SU-DHL-6 (cell line): Measurements from ENCODE around the gene NUDT19.

ENCODE experiments used
- H2AFZ ChIP-seq: fragments of 200-600 bp; sonication (generic); 2 replicates; pipeline ENCODE4 v1.6.1; 2014; ENCODE audit warnings: low read depth, mild to moderate bottlenecking, moderate library complexity, mixed read lengths, antibody characterized with exemption, low read length; ENCODE audit not compliant: severe bottlenecking
- H3F3A ChIP-seq: fragments of 200-600 bp; shearing (Covaris generic); 2 replicates; pipeline ENCODE4 v1.6.0; 2016; ENCODE audit warnings: antibody characterized with exemption, mild to moderate bottlenecking; ENCODE audit not compliant: insufficient read depth
- H3K27ac ChIP-seq: fragments of 200-600 bp; sonication (generic); 2 replicates; pipeline ENCODE4 v1.5.1; 2016; ENCODE audit warnings: low read depth, mild to moderate bottlenecking, low read length, moderate library complexity, mixed read lengths
- H3K27me3 ChIP-seq: fragments of 200-600 bp; sonication (generic), shearing (Covaris generic); 2 replicates; pipeline ENCODE4 v1.6.0; 2014; ENCODE audit warnings: mild to moderate bottlenecking, low read length
- H3K36me3 ChIP-seq: fragments of 200-600 bp; sonication (generic); 2 replicates; pipeline ENCODE4 v1.6.1; 2014; ENCODE audit warnings: mild to moderate bottlenecking, low read length, mixed read lengths
- H3K4me2 ChIP-seq: fragments of 300-600, 200-600 bp; shearing (Covaris generic), sonication (generic); 2 replicates; pipeline ENCODE4 v1.6.0; 2014; ENCODE audit warnings: low read length, low read depth, mild to moderate bottlenecking; ENCODE audit not compliant: poor library complexity, severe bottlenecking
- H3K4me3 ChIP-seq: fragments of 200-600 bp; sonication (generic); 2 replicates; pipeline ENCODE4 v1.5.1; 2014; ENCODE audit warnings: antibody characterized with exemption, low read length, mild to moderate bottlenecking, mixed read lengths; ENCODE audit not compliant: insufficient read depth, poor library complexity, severe bottlenecking
- H3K79me2 ChIP-seq: fragments of 200-600 bp; sonication (generic); 2 replicates; pipeline ENCODE4 v1.6.1; 2014; ENCODE audit warnings: mild to moderate bottlenecking, low read length, moderate library complexity; ENCODE audit not compliant: insufficient read depth
- H3K9ac ChIP-seq: fragments of 200-600 bp; sonication (generic); 2 replicates; pipeline ENCODE4 v1.7.0; 2014; ENCODE audit warnings: mild to moderate bottlenecking, low read length
- H3K9me2 ChIP-seq: fragments of 200-600 bp; sonication (generic); replicated peaks from 2 replicates; pipeline ENCODE4 v1.6.1; 2014; ENCODE audit warnings: low read length; ENCODE audit not compliant: insufficient read depth
- H3K9me3 ChIP-seq: fragments of 200-600 bp; sonication (generic); 2 replicates; pipeline ENCODE4 v1.6.1; 2014; ENCODE audit warnings: low read length, mixed read lengths; ENCODE audit not compliant: insufficient read depth
- H4K20me1 ChIP-seq: fragments of 200-600 bp; sonication (generic); 2 replicates; pipeline ENCODE4 v1.6.1; 2014; ENCODE audit warnings: low read depth, mild to moderate bottlenecking, antibody characterized with exemption, low read length, moderate library complexity, mixed read lengths
- CTCF ChIP-seq: fragments of 200-600 bp; sonication (generic); IDR thresholded peaks from one replicate; pipeline ENCODE4 v1.5.1; 2017; ENCODE audit warnings: antibody characterized with exemption, mild to moderate bottlenecking, low read length, moderate library complexity; ENCODE audit not compliant: insufficient read depth, poor library complexity, severe bottlenecking
- EZH2phosphoT487 ChIP-seq: fragments of 200-600 bp; sonication (generic), shearing (Covaris generic); conservative IDR thresholded peaks from 2 replicates; pipeline ENCODE4 v1.6.1; 2018; ENCODE audit warnings: mild to moderate bottlenecking, antibody characterized with exemption, low read length, moderate library complexity, mixed read lengths

The NUDT19 gene

GRCh38 chr19:32658075-32658474, 33.5 kb upstream of the NUDT19 start:
- peaks cover 49% of the 10 kb centered on the region for H3K79me2 ChIP-seq
- H3K9me3 ChIP-seq, result no peaks in the 10 kb centered on the region
- no peaks in the 10 kb centered on the region for H3K36me3 ChIP-seq
- no peak for TF ChIP-seq EZH2phosphoT487
- TF ChIP-seq CTCF, result no peak
- H3K9me2 ChIP-seq, result no peaks in the 10 kb centered on the region
- no peak overlapping the region for H2AFZ ChIP-seq
- H3K4me2 ChIP-seq, result no peak overlapping the region
- no peak overlapping the region for H3K4me3 ChIP-seq
- no peak overlapping the region for H3K9ac ChIP-seq
- H3K27ac ChIP-seq, result no peak overlapping the region
- H4K20me1 ChIP-seq, result peaks cover 11% of the 10 kb centered on the region; the same call in 1 of the 2 replicates
- 0 out of 2 replicates have a peak, but pooled peaks cover 5% of the 10 kb centered on the region for H3F3A ChIP-seq
- H3K27me3 ChIP-seq, result no peaks in the 10 kb centered on the region

DNA sequence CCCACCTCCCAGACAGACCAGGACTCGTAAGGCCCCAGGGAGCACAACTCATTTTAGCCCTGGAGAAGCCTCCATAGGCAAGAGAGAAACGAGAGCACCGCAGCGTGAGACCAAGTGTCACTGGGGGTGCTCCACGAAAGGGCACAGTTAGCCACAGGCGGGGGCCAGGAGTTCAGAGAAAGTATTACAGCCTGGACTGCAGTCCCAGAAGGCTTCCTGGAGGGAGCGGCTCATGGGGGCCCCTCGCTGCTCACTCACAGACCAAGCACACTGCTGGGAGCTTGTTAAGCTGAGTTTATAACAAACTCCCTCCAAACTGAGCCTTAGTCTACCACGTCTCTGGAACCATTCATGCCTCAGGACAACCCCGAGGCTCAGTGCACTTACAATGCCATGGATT, 33.1 kb upstream of the NUDT19 start:
- Histone ChIP-seq H3K4me3 (no peak overlapping the region), H3K9ac (no peak overlapping the region), H3K9me3 (no peaks in the 10 kb centered on the region), H3K27me3 (no peaks in the 10 kb centered on the region), H3K4me2 (no peak overlapping the region), H3K9me2 (no peaks in the 10 kb centered on the region), H3K36me3 (no peaks in the 10 kb centered on the region), H3K27ac (no peak overlapping the region), H2AFZ (no peak overlapping the region), H3K79me2 (peaks cover 50% of the 10 kb centered on the region), H3F3A (0 out of 2 replicates have a peak, but pooled peaks cover 5% of the 10 kb centered on the region), H4K20me1 (peaks cover 15% of the 10 kb centered on the region)
- TF ChIP-seq EZH2phosphoT487, result no peak
- no peak for TF ChIP-seq CTCF

GRCh38 chr19:32661318-32661717, 30.3 kb upstream of the NUDT19 start:
- Histone ChIP-seq H3K4me3 (no peak overlapping the region), H3K9ac (no peak overlapping the region), H2AFZ (no peak overlapping the region), H3K36me3 (no peaks in the 10 kb centered on the region), H4K20me1 (peaks cover 15% of the 10 kb centered on the region), H3K27ac (no peak overlapping the region), H3K79me2 (peaks cover 63% of the 10 kb centered on the region), H3F3A (0 out of 2 replicates have a peak, but pooled peaks cover 5% of the 10 kb centered on the region), H3K27me3 (no peaks in the 10 kb centered on the region), H3K9me3 (no peaks in the 10 kb centered on the region), H3K9me2 (no peaks in the 10 kb centered on the region), H3K4me2 (no peak overlapping the region)
- TF ChIP-seq CTCF (no peak), EZH2phosphoT487 (no peak)
